ENCODE results near the gene MTURN.

GRCh38 chr7:30183749-30184369 is 49.1 kb downstream of the MTURN start:
- TF ChIP-seq CTCF (IDR thresholded peaks at IDR 0.05; ENCODE audit: low read length) (no peak), EZH2 (optimal IDR thresholded peaks at IDR 0.05; ENCODE audit: low read depth, low read length) (no peak)

Data from MM.1S (cell line).